ENCODE results near the gene NAXE. TPM values are rescaled to one million over a fixed set of nuclear protein-coding genes. Genes with fewer than 3 reads are reported as not detected.

The NAXE gene
- total and polyA plus RNA-seq, 5 experiments from 2014 or later, result 39.7 to 124 (median 85.6) TPM

DNA sequence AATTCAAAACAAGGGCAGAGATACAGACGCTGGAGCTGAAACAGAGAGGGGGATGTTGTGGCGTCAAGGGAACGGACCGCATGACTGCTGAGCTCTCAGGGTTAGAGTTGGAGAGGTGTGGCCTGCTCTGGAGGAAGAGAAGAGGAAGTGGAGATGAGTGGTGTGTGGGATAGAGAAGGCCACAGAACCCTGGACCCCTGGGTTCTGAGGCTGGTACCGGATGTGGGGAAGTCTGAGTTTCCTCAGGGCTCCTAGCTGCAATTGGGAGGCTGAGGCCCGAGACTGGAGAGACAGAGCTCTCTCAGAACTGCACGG is 52.2 kb downstream of the NAXE start:
- POLR2A ChIA-PET, result no interaction called here
- DNase-seq (peak in 6 of 10 donors; percentile 10 to 63 (median 52)), ATAC-seq (peak; percentile 61 to 89)
- Mint-ChIP-seq H3K9me3 (no peaks in the 10 kb centered on the region), H3K27ac (peak overlapping the region in 4 of 10 donors; percentile 2 to 69 (median 22)), H3K27me3 (peaks cover 51 to 99% (median 82%) of the 10 kb centered on the region in 5 donors), H3K4me3 (peak overlapping the region in 5 of 10 donors; percentile 4 to 51 (median 27)), H3K36me3 (peaks cover 0 to 5% (median 0%) of the 10 kb centered on the region in 3 donors), H3K4me1 (peaks cover 19 to 38% (median 31%) of the 10 kb centered on the region in 4 donors)

Other genes with a start within 250 kb of the NAXE start
- not detected for gene RHBG, start 222.6 kb upstream of the NAXE start, total RNA-seq
- not detected for gene RHBG, start 222.6 kb upstream of the NAXE start, polyA plus RNA-seq
- 10 to 100 TPM; 69.4 to 73.2 TPM for gene MEF2D, start 91.0 kb upstream of the NAXE start, total RNA-seq
- gene MEF2D, start 91.0 kb upstream of the NAXE start, polyA plus RNA-seq, result 10 to 100 TPM in 1 of 3 donors, 1 to 10 TPM in 2; 6.4 to 12.6 (median 6.7) TPM
- under 1 TPM in 1 of 2 experiments, not detected in 1; 0.08 TPM for gene IQGAP3, start 19.2 kb upstream of the NAXE start, total RNA-seq
- gene IQGAP3, start 19.2 kb upstream of the NAXE start, polyA plus RNA-seq, result not detected
- gene TTC24, start 12.1 kb upstream of the NAXE start, total RNA-seq, result 10 to 100 TPM; 41.3 to 44.3 TPM
- gene TTC24, start 12.1 kb upstream of the NAXE start, polyA plus RNA-seq, result 1 to 10 TPM; 3.8 to 6.7 (median 6.7) TPM
- 10 to 100 TPM; 44.2 to 45.1 TPM for gene GPATCH4, start 9.7 kb downstream of the NAXE start, total RNA-seq
- 10 to 100 TPM; 27.3 to 70.4 (median 42.0) TPM for gene GPATCH4, start 9.7 kb downstream of the NAXE start, polyA plus RNA-seq
- gene HAPLN2, start 27.6 kb downstream of the NAXE start, total RNA-seq, result under 1 TPM; 0.39 to 0.58 TPM
- not detected for gene HAPLN2, start 27.6 kb downstream of the NAXE start, polyA plus RNA-seq
- not detected for gene BCAN, start 50.3 kb downstream of the NAXE start, total RNA-seq
- gene BCAN, start 50.3 kb downstream of the NAXE start, polyA plus RNA-seq, result not detected
- gene NES, start 85.6 kb downstream of the NAXE start, total RNA-seq, result not detected
- gene NES, start 85.6 kb downstream of the NAXE start, polyA plus RNA-seq, result not detected
- gene CRABP2, start 113.8 kb downstream of the NAXE start, total RNA-seq, result 1 to 10 TPM in 1 of 2 experiments, under 1 TPM in 1; 0.44 to 2.9 TPM
- not detected for gene CRABP2, start 113.8 kb downstream of the NAXE start, polyA plus RNA-seq
- gene METTL25B, start 136.7 kb downstream of the NAXE start, total RNA-seq, result 10 to 100 TPM; 33.6 to 39.3 TPM
- gene METTL25B, start 136.7 kb downstream of the NAXE start, polyA plus RNA-seq, result 1 to 10 TPM; 2.3 to 6.7 (median 5.6) TPM
- 10 to 100 TPM; 45.0 to 50.3 TPM for gene ISG20L2, start 137.0 kb downstream of the NAXE start, total RNA-seq
- gene ISG20L2, start 137.0 kb downstream of the NAXE start, polyA plus RNA-seq, result 10 to 100 TPM; 20.0 to 23.4 (median 20.7) TPM
- gene MRPL24, start 149.3 kb downstream of the NAXE start, total RNA-seq, result 10 to 100 TPM; 49.7 to 56.9 TPM
- gene MRPL24, start 149.3 kb downstream of the NAXE start, polyA plus RNA-seq, result 100 to 1,000 TPM in 2 of 3 donors, 10 to 100 TPM in 1; 98.6 to 109 (median 103) TPM
- 100 to 1,000 TPM in 1 of 2 experiments, 10 to 100 TPM in 1; 95.4 to 103 TPM for gene HDGF, start 159.9 kb downstream of the NAXE start, total RNA-seq
- 10 to 100 TPM; 25.0 to 50.1 (median 41.3) TPM for gene HDGF, start 159.9 kb downstream of the NAXE start, polyA plus RNA-seq
- gene PRCC, start 175.8 kb downstream of the NAXE start, total RNA-seq, result 10 to 100 TPM; 59.5 to 64.0 TPM
- 10 to 100 TPM; 22.9 to 55.7 (median 39.9) TPM for gene PRCC, start 175.8 kb downstream of the NAXE start, polyA plus RNA-seq
- 10 to 100 TPM; 24.3 to 24.7 TPM for gene SH2D2A, start 225.1 kb downstream of the NAXE start, total RNA-seq
- 10 to 100 TPM; 23.6 to 31.5 (median 25.6) TPM for gene SH2D2A, start 225.1 kb downstream of the NAXE start, polyA plus RNA-seq